Neutrophil (primary cell): ENCODE data around the gene CNTN5.

ENCODE experiments used
- H3K27ac ChIP-seq: fragments of 200-600 bp; sonication (generic); 2 replicates; pipeline ENCODE4 v1.5.1; 2016; ENCODE audit warnings: mild to moderate bottlenecking, moderate library complexity
- H3K27me3 ChIP-seq: fragments of 200-600 bp; sonication (generic); 2 replicates; pipeline ENCODE4 v1.6.0; 2016; ENCODE audit warnings: mild to moderate bottlenecking
- H3K36me3 ChIP-seq: fragments of 200-600 bp; sonication (generic); 2 replicates; pipeline ENCODE4 v1.5.1; 2017
- H3K4me1 ChIP-seq, 2 experiments: fragments of 200-600 bp in 1 of 2; sonication (generic) in 1 of 2; 1 replicate in 1 of 2; 2 replicates in 1 of 2; pipeline versions ENCODE4 v1.5.1 to v1.6.1; 2013 to 2016; ENCODE audit warnings: low read depth in 1 of 2, low read length in 1 of 2, mild to moderate bottlenecking in 1 of 2, moderate library complexity in 1 of 2; ENCODE audit not compliant: control insufficient read depth in 1 of 2, insufficient read depth in 1 of 2
- H3K4me3 ChIP-seq, 2 experiments: fragments of 200-600 bp in 1 of 2; sonication (generic) in 1 of 2; 1 replicate in 1 of 2; 2 replicates in 1 of 2; pipeline ENCODE4 v1.5.1; 2013 to 2016; ENCODE audit warnings: low read depth in 1 of 2, low read length in 1 of 2, mild to moderate bottlenecking in 1 of 2, moderate library complexity in 1 of 2
- H3K9me3 ChIP-seq: fragments of 200-600 bp; sonication (generic); 2 replicates; pipeline ENCODE4 v1.5.1; 2016
- CTCF ChIP-seq: fragments of 200-600 bp; sonication (generic); IDR thresholded peaks from 2 replicates; pipeline ENCODE4 v1.5.1; 2016; ENCODE audit warnings: antibody characterized with exemption

Gene CNTN5

DNA sequence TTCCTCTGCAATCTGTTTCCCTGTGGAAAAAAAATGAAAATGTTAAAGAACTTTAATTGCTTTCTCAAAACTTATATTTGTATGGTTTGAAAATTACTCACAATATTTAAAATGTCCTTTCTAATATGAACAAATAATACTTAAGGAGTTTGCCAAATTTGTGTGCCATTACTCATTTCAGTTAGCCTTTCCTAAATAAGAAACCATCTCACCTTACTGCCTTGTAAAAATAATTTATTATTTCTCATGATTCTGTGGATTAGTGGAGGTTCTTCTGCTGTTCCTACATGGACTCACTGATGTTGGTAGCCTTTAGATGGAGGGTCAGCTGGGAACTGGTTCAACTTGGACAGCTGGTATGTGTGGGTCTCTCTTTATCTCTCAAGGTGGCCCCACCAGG, 428.6 kb downstream of the CNTN5 start:
- no peak for TF ChIP-seq CTCF
- no peaks in the 10 kb centered on the region for H3K36me3 ChIP-seq
- H3K4me3 ChIP-seq, result no peak overlapping the region
- no peaks in the 10 kb centered on the region for H3K4me1 ChIP-seq
- H3K27me3 ChIP-seq, result no peaks in the 10 kb centered on the region
- H3K9me3 ChIP-seq, result no peaks in the 10 kb centered on the region
- H3K27ac ChIP-seq, result no peak overlapping the region

- H3K27me3 ChIP-seq, result no peaks in the 10 kb centered on the region
- no peak overlapping the region for H3K4me3 ChIP-seq
- H3K9me3 ChIP-seq, result no peaks in the 10 kb centered on the region
- no peak for TF ChIP-seq CTCF
- no peaks in the 10 kb centered on the region for H3K36me3 ChIP-seq
- no peak overlapping the region for H3K27ac ChIP-seq
- no peaks in the 10 kb centered on the region for H3K4me1 ChIP-seq
Observed at GRCh38 chr11:99452075-99452474, 431.3 kb downstream of the CNTN5 start.

DNA sequence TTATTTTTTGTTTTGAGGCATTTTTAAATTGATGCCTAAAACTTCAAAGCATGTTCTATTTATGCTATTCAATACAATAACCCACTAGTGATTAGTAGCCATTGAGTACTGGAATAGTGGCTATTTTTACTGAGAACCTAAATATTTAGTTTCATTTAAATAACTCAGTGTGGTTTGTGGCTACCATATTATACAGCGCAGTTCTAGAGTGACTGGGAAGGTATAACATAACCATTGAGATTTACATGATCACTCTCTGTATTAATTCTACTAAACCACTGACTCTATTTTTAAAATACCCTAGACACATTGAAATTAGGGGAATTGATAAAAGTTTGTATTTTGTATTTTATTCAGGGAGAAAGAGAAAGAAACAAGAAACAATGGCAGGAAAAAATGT, 441.2 kb downstream of the CNTN5 start:
- Histone ChIP-seq H3K36me3 (no peaks in the 10 kb centered on the region), H3K9me3 (no peaks in the 10 kb centered on the region), H3K27ac (no peak overlapping the region), H3K4me3 (no peak overlapping the region), H3K27me3 (no peaks in the 10 kb centered on the region), H3K4me1 (no peaks in the 10 kb centered on the region)
- no peak for TF ChIP-seq CTCF

GRCh38 chr11:99464985-99465384, 444.2 kb downstream of the CNTN5 start:
- no peaks in the 10 kb centered on the region for H3K27me3 ChIP-seq
- H3K36me3 ChIP-seq, result no peaks in the 10 kb centered on the region
- no peaks in the 10 kb centered on the region for H3K9me3 ChIP-seq
- H3K4me3 ChIP-seq, result no peak overlapping the region
- no peak overlapping the region for H3K27ac ChIP-seq
- no peak for TF ChIP-seq CTCF
- H3K4me1 ChIP-seq, result no peaks in the 10 kb centered on the region

DNA sequence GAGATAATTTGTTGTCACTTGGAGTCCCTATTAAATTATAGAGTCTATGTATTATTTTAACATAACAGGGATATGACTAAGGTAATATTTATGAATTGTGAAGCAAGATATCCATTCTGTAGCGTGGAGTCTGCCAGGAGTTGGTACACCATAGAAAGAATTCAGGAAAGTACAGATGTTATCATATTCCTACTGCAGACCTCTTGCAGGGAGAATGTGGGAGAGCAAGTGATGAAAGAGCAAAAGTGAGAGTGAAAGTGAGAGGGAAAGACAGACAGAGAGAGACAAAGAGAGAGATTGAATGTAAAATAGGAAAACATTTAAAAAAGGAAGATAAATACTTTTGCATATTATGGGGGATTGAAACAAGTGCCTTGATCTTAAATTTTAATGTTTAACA, 468.8 kb downstream of the CNTN5 start:
- H3K27me3 ChIP-seq, result no peaks in the 10 kb centered on the region
- no peaks in the 10 kb centered on the region for H3K36me3 ChIP-seq
- no peaks in the 10 kb centered on the region for H3K4me1 ChIP-seq
- no peak overlapping the region for H3K4me3 ChIP-seq
- H3K9me3 ChIP-seq, result no peaks in the 10 kb centered on the region
- TF ChIP-seq CTCF, result no peak
- H3K27ac ChIP-seq, result no peak overlapping the region

GRCh38 chr11:99494065-99494464, 473.3 kb downstream of the CNTN5 start:
- no peak for TF ChIP-seq CTCF
- no peak overlapping the region for H3K4me3 ChIP-seq

More at GRCh38 chr11:99494065-99494464, 473.3 kb downstream of the CNTN5 start:
- no peaks in the 10 kb centered on the region for H3K4me1 ChIP-seq
- no peaks in the 10 kb centered on the region for H3K36me3 ChIP-seq
- H3K9me3 ChIP-seq, result no peaks in the 10 kb centered on the region
- no peak overlapping the region for H3K27ac ChIP-seq
- H3K27me3 ChIP-seq, result no peaks in the 10 kb centered on the region
